Measurements from ENCODE around the gene TC2N. TPM values are rescaled to one million over a fixed set of nuclear protein-coding genes. Genes with fewer than 3 reads are reported as not detected.

TC2N gene
- total and polyA plus RNA-seq, 2 donors (not counting 3 experiments of a cell fraction or from before 2014, with no cell fraction given) = 0.40 TPM; not detected in 1

DNA sequence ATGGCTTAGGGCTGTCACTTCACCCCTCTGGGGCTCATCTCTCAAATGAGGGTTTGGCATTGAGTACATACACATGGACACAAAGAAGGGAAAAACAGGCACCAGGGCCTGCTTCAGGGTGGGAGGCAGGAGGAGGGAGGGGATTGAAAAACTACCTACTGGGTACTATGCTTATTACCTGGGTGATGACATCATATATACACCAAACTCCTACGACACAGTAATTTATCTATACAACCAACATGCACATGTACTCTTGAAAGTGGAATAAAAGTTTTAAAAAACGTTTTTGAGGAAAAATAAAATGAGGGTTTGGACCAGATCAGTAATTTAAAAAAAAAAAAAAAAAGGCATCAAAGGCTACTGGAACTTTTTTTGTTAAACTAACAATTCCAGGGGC is 3.6 kb upstream of the TC2N start:
- FAIRE-seq (no peak), DNase-seq (ENCODE audit: low read depth, low spot score) (no peak)
- Histone ChIP-seq H3K4me2 (ENCODE audit: insufficient read depth, low read length) (no peak overlapping the region), H4K20me1 (replicated peaks; ENCODE audit: control insufficient read depth, extremely low read depth, insufficient read depth, low read length) (no peaks in the 10 kb centered on the region), H3K4me1 (ENCODE audit: control insufficient read depth, extremely low read depth, insufficient read depth, low read length) (peaks cover 7% of the 10 kb centered on the region), H3K9me3 (replicated peaks; ENCODE audit: control insufficient read depth, insufficient read depth, low read length) (no peaks in the 10 kb centered on the region), H3K79me2 (ENCODE audit: control insufficient read depth, insufficient read depth, low read length) (no peaks in the 10 kb centered on the region), H3K27ac (ENCODE audit: insufficient read depth, low read depth, low read length) (no peak overlapping the region), H3K36me3 (ENCODE audit: control insufficient read depth in 2 of 2, extremely low read depth in 1 of 2, insufficient read depth in 2 of 2, low read length in 2 of 2) (no peaks in the 10 kb centered on the region), H2AFZ (ENCODE audit: low read depth, low read length) (no peak overlapping the region), H3K9ac (replicated peaks; ENCODE audit: extremely low read depth, insufficient read depth, low read length) (no peak overlapping the region), H3K9me1 (replicated peaks; ENCODE audit: control insufficient read depth, extremely low read depth, insufficient read depth, low read length) (no peaks in the 10 kb centered on the region), H3K27me3 (ENCODE audit: control insufficient read depth in 2 of 2, insufficient read depth in 2 of 2, low read length in 2 of 2) (no peaks in the 10 kb centered on the region), H3K4me3 (replicated peaks in 1 of 3; ENCODE audit: insufficient read depth in 1 of 3, low read depth in 1 of 3, low read length in 3 of 3) (no peak overlapping the region)
- POLR2A ChIA-PET = no interaction called here
- CTCF ChIA-PET = interaction anchor here (0.9 kb wide), 1 partner anchor 9 kb away, joined by 4 read pairs; no protein-coding TSS in a partner anchor
- intact Hi-C loops (cut with micrococcal nuclease) = no loop called here
- no TSS peak for BruUV-seq (replicated peaks)
- TF ChIP-seq POLR2A (IDR thresholded peaks at IDR 0.05; ENCODE audit: low read depth, low read length) = no peak
- TF ChIP-seq, protein P1, sequence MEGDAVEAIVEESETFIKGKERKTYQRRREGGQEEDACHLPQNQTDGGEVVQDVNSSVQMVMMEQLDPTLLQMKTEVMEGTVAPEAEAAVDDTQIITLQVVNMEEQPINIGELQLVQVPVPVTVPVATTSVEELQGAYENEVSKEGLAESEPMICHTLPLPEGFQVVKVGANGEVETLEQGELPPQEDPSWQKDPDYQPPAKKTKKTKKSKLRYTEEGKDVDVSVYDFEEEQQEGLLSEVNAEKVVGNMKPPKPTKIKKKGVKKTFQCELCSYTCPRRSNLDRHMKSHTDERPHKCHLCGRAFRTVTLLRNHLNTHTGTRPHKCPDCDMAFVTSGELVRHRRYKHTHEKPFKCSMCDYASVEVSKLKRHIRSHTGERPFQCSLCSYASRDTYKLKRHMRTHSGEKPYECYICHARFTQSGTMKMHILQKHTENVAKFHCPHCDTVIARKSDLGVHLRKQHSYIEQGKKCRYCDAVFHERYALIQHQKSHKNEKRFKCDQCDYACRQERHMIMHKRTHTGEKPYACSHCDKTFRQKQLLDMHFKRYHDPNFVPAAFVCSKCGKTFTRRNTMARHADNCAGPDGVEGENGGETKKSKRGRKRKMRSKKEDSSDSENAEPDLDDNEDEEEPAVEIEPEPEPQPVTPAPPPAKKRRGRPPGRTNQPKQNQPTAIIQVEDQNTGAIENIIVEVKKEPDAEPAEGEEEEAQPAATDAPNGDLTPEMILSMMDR (IDR thresholded peaks at IDR 0.05; ENCODE audit: extremely low read depth in 1 of 2, insufficient read depth in 1 of 2, low read depth in 1 of 2, low read length in 2 of 2) = no peak
- TF ChIP-seq, protein P2, sequence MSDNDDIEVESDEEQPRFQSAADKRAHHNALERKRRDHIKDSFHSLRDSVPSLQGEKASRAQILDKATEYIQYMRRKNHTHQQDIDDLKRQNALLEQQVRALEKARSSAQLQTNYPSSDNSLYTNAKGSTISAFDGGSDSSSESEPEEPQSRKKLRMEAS (IDR thresholded peaks at IDR 0.05; ENCODE audit: insufficient read depth, insufficient read length) = no peak
- no peak for TF ChIP-seq MYC (IDR thresholded peaks at IDR 0.05; ENCODE audit: low read depth, low read length)
- dilution Hi-C loops (cut with MboI; ENCODE audit: extremely low pct_ligation_motif_present, low sequenced_read_pairs) = no loop called here

DNA sequence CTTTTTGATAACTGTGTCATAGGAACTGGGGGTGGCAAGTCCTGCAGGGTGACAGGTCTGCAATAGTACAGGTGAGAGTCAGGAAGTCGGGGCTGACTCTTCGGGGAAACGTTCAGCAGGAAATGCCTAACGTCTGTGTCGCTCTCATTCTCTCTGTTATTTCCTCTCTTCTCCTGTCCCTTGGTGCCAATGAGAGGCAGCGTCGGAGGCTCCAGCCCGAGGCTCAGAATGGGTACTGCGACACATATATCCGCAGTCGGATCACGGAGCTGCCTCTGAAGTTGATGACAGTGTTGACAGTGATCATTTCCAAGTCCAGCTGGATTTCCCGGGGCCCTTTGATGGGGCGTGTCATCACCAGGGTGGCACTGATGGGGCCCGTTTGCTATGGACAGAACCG is 2.7 kb upstream of the TC2N start:
- FAIRE-seq = no peak
- Histone ChIP-seq H3K9me3 (replicated peaks; ENCODE audit: control insufficient read depth, insufficient read depth, low read length) (no peaks in the 10 kb centered on the region), H3K4me3 (replicated peaks in 1 of 3; ENCODE audit: insufficient read depth in 1 of 3, low read depth in 1 of 3, low read length in 3 of 3) (no peak overlapping the region), H3K27me3 (ENCODE audit: control insufficient read depth in 2 of 2, insufficient read depth in 2 of 2, low read length in 2 of 2) (no peaks in the 10 kb centered on the region), H4K20me1 (replicated peaks; ENCODE audit: control insufficient read depth, extremely low read depth, insufficient read depth, low read length) (no peaks in the 10 kb centered on the region), H3K27ac (ENCODE audit: insufficient read depth, low read depth, low read length) (no peak overlapping the region), H3K9ac (replicated peaks; ENCODE audit: extremely low read depth, insufficient read depth, low read length) (no peak overlapping the region), H3K4me1 (ENCODE audit: control insufficient read depth, extremely low read depth, insufficient read depth, low read length) (peaks cover 7% of the 10 kb centered on the region), H3K36me3 (ENCODE audit: control insufficient read depth in 2 of 2, extremely low read depth in 1 of 2, insufficient read depth in 2 of 2, low read length in 2 of 2) (no peaks in the 10 kb centered on the region), H2AFZ (ENCODE audit: low read depth, low read length) (no peak overlapping the region), H3K9me1 (replicated peaks; ENCODE audit: control insufficient read depth, extremely low read depth, insufficient read depth, low read length) (no peaks in the 10 kb centered on the region), H3K4me2 (ENCODE audit: insufficient read depth, low read length) (no peak overlapping the region), H3K79me2 (ENCODE audit: control insufficient read depth, insufficient read depth, low read length) (no peaks in the 10 kb centered on the region)
- no TSS peak for BruUV-seq (replicated peaks)
- TF ChIP-seq MYC (IDR thresholded peaks at IDR 0.05; ENCODE audit: low read depth, low read length) (no peak), EZH2 (IDR thresholded peaks at IDR 0.05; ENCODE audit: borderline replicate concordance, low read depth, low read length, severe bottlenecking) (no peak), FOS (IDR thresholded peaks at IDR 0.05; ENCODE audit: borderline replicate concordance, insufficient read depth, low read length) (no peak), POLR2A (IDR thresholded peaks at IDR 0.05; ENCODE audit: low read depth, low read length) (no peak), JUN (IDR thresholded peaks at IDR 0.05; ENCODE audit: borderline replicate concordance, insufficient read depth, insufficient read length, low read depth) (no peak), POLR2AphosphoS5 (IDR thresholded peaks at IDR 0.05; ENCODE audit: insufficient read depth, low read depth, low read length) (no peak), GATA2 (IDR thresholded peaks at IDR 0.05; ENCODE audit: insufficient read depth, insufficient read length, low read depth, low read length) (no peak)
- TF ChIP-seq, protein P1 (IDR thresholded peaks at IDR 0.05; ENCODE audit: extremely low read depth in 1 of 2, insufficient read depth in 1 of 2, low read depth in 1 of 2, low read length in 2 of 2) = no peak
- TF ChIP-seq, protein P2 (IDR thresholded peaks at IDR 0.05; ENCODE audit: insufficient read depth, insufficient read length) = no peak
- CTCF ChIA-PET = interaction anchor here (1.0 kb wide), 1 partner anchor 16 kb away, joined by 3 read pairs; no protein-coding TSS in a partner anchor
- POLR2A ChIA-PET = no interaction called here
- no peak for DNase-seq (ENCODE audit: low read depth, low spot score)
- dilution Hi-C loops (cut with MboI; ENCODE audit: extremely low pct_ligation_motif_present, low sequenced_read_pairs) = no loop called here
- intact Hi-C loops (cut with micrococcal nuclease) = no loop called here

Measured in endothelial cell of umbilical vein (primary cell).